PFSK-1 (cell line): ENCODE results near the gene GTSF1L.

Experiments used
- FOXP2 ChIP-seq: optimal IDR thresholded peaks from 2 replicates; pipeline ENCODE3; 2011; ENCODE audit warnings: borderline replicate concordance, control low read depth, inconsistent platforms; ENCODE audit not compliant: insufficient read depth; ENCODE audit errors: extremely low read length, extremely low read depth
- POLR2AphosphoS5 ChIP-seq: IDR thresholded peaks from 2 replicates; pipeline ENCODE4 v1.6.1; 2012; ENCODE audit warnings: low read depth, mild to moderate bottlenecking, control low read depth, low read length, moderate library complexity
- SIN3A ChIP-seq: IDR thresholded peaks from 2 replicates; pipeline ENCODE4 v1.6.1; 2012; ENCODE audit warnings: mild to moderate bottlenecking, low read length, moderate library complexity, borderline replicate concordance; ENCODE audit not compliant: insufficient read depth
- TAF1 ChIP-seq: IDR thresholded peaks from 2 replicates; pipeline ENCODE4 v1.6.1; 2012; ENCODE audit warnings: low read length, control low read depth, borderline replicate concordance; ENCODE audit not compliant: insufficient read depth
- TF ChIP-seq, protein P1 (sequence below), 2 experiments: IDR thresholded peaks; 2 replicates each; pipeline versions ENCODE4 v1.6.1 to v1.8.0; 2011 to 2012; ENCODE audit warnings: low read depth in 2 of 2, low read length in 2 of 2, control low read depth in 1 of 2, inconsistent platforms in 1 of 2, mild to moderate bottlenecking in 1 of 2, moderate library complexity in 1 of 2; ENCODE audit not compliant: insufficient read depth in 1 of 2

GTSF1L gene

GRCh38 chr20:43721097-43721428, 5.7 kb downstream of the GTSF1L start:
- TF ChIP-seq SIN3A (no peak), TAF1 (no peak), POLR2AphosphoS5 (no peak), FOXP2 (no peak)
- TF ChIP-seq, protein P1, sequence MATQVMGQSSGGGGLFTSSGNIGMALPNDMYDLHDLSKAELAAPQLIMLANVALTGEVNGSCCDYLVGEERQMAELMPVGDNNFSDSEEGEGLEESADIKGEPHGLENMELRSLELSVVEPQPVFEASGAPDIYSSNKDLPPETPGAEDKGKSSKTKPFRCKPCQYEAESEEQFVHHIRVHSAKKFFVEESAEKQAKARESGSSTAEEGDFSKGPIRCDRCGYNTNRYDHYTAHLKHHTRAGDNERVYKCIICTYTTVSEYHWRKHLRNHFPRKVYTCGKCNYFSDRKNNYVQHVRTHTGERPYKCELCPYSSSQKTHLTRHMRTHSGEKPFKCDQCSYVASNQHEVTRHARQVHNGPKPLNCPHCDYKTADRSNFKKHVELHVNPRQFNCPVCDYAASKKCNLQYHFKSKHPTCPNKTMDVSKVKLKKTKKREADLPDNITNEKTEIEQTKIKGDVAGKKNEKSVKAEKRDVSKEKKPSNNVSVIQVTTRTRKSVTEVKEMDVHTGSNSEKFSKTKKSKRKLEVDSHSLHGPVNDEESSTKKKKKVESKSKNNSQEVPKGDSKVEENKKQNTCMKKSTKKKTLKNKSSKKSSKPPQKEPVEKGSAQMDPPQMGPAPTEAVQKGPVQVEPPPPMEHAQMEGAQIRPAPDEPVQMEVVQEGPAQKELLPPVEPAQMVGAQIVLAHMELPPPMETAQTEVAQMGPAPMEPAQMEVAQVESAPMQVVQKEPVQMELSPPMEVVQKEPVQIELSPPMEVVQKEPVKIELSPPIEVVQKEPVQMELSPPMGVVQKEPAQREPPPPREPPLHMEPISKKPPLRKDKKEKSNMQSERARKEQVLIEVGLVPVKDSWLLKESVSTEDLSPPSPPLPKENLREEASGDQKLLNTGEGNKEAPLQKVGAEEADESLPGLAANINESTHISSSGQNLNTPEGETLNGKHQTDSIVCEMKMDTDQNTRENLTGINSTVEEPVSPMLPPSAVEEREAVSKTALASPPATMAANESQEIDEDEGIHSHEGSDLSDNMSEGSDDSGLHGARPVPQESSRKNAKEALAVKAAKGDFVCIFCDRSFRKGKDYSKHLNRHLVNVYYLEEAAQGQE (IDR thresholded peaks at IDR 0.05; ENCODE audit: insufficient read depth in 1 of 2, low read depth in 2 of 2, low read length in 2 of 2) = no peak

DNA sequence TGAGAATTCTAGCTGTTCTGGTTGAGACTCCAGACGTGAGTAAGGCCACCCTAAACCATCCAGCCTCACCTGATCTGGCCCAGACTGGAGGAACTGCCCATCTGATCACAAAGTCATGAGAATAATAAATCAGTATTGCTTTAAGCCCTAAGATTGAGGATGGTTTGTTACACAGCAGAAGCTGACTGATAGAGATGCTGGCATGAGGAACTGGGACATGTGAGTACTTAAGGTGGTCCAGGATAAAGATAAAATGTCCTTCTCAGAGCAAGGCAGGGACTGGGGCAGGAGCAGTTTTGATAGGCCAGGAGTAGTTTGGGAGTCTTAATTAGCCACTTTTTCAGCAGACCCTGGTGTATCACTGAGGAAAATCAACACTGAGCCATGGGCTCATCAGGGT, 6.8 kb downstream of the GTSF1L start:
- TF ChIP-seq TAF1 (no peak), FOXP2 (no peak), SIN3A (no peak), POLR2AphosphoS5 (no peak)
- TF ChIP-seq, protein P1 (IDR thresholded peaks at IDR 0.05; ENCODE audit: insufficient read depth in 1 of 2, low read depth in 2 of 2, low read length in 2 of 2) = no peak

- TF ChIP-seq, protein P1 (IDR thresholded peaks at IDR 0.05; ENCODE audit: insufficient read depth in 1 of 2, low read depth in 2 of 2, low read length in 2 of 2) = no peak
- TF ChIP-seq POLR2AphosphoS5 (no peak), SIN3A (no peak), FOXP2 (no peak), TAF1 (no peak)
Observed at GRCh38 chr20:43717616-43717995, 9.2 kb downstream of the GTSF1L start.

DNA sequence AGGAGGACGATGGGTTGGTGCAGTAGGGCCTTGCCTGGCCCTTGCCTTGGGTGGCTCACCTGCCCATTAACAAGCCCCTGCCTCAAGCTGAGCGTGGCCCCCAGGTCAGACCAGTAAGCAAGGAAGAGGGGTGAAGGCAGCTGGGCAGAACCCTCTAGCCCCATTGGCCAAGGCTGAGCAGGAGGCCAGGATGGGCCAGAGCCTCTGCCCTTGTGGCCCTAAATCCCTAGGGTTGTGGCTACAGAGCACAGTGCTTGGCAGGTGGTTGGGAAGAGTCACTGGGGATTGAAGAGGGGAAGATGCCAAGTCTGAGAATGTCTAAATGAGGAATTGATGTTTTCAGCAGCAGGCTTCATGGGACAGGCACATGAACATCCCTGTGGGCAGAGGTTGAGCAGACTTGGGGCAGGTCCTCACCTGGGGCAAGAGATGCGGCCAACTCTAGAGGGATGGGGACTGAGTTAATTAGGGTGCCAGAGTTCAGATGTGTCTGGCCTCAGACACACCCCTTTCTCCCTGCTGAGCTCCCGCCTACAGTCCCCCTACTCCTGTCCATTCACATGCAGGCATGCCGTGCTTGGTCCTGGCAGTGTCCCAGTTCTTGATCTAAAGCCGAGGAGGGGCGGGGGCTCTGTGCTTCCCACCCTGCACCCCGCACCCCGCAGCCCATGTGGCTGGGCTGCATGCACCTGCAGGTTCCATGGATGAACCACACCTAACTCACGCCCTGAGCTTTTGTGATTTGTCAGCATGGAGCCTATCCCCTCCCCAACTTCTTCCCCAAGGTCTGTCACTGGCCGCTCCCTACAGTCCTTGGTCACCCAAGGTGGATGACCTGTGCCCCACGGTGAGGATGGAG, 9.8 kb downstream of the GTSF1L start:
- TF ChIP-seq, protein P1 (IDR thresholded peaks at IDR 0.05; ENCODE audit: insufficient read depth in 1 of 2, low read depth in 2 of 2, low read length in 2 of 2) = no peak
- TF ChIP-seq POLR2AphosphoS5 = no peak

DNA sequence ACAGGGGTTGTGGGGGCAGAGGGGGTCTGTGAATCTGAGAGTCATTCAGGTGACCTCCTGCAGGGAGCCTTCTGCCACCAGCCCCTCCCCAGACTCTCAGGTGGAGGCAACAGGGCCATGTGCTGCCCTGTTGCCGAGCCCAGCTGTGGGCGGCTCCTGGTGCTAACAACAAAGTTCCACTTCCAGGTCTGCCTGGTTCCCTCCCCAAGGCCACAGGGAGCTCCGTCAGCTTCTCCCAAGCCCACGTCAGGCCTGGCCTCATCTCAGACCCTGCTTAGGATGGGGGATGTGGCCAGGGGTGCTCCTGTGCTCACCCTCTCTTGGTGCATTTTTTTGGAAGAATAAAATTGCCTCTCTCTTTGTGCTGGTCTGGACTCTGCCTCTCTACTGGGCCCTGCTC, 10.7 kb downstream of the GTSF1L start:
- TF ChIP-seq POLR2AphosphoS5 (no peak), FOXP2 (no peak), TAF1 (no peak), SIN3A (no peak)
